Stimulated activated CD4-positive, alpha-beta T cell treated with anti-CD3 and anti-CD28 coated beads, TNF-alpha, amount 100 ng/mL, for 1 hour (primary cell): ENCODE data around the gene IL1RN.
"Not testable (repeated sequence)": the region's sequence is repeated elsewhere in the genome, so short reads cannot be mapped to it uniquely, and the experiment has no call there.

ENCODE experiments used
- DNase-seq, 3 donors: peaks; one replicate each; pipeline ENCODE4 v3.0.0-alpha.2; 2020; ENCODE audit warnings: low read depth in 3 of 3, low spot score in 1 of 3

Gene IL1RN, protein sequence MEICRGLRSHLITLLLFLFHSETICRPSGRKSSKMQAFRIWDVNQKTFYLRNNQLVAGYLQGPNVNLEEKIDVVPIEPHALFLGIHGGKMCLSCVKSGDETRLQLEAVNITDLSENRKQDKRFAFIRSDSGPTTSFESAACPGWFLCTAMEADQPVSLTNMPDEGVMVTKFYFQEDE

DNA sequence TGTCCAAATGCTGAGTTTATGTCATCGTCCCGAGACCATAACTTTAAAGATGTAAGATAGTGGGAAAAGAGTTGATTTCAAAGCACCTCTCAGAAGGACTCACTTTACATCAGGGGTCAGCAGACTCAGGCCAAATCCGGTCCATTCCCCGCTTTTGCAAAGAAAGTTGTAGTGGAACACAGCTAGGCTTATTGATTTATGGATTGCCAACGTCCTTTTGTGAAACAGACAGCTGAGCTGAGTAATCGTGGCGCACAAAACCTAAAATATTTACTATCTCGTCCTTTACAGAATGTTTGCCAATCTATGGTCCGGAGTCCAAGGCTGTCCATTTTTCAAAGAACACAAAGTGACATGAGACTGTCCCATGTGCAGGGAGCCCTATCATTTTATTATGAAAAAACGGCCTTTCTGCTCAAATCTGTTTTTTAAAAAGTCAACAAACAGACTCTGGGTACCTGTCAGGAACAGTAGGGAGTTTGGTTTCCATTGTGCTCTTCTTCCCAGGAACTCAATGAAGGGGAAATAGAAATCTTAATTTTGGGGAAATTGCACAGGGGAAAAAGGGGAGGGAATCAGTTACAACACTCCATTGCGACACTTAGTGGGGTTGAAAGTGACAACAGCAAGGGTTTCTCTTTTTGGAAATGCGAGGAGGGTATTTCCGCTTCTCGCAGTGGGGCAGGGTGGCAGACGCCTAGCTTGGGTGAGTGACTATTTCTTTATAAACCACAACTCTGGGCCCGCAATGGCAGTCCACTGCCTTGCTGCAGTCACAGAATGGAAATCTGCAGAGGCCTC, at the start of gene IL1RN:
TSS of gene IL1RN (plus strand) at position 754 of the 801 bp plus-strand sequence. CDS start at position 781, 27 bp downstream.
- DNase-seq = no peak

GRCh38 chr2:113077921-113078320, 49.5 kb upstream of the IL1RN start:
- no peak for DNase-seq

DNA sequence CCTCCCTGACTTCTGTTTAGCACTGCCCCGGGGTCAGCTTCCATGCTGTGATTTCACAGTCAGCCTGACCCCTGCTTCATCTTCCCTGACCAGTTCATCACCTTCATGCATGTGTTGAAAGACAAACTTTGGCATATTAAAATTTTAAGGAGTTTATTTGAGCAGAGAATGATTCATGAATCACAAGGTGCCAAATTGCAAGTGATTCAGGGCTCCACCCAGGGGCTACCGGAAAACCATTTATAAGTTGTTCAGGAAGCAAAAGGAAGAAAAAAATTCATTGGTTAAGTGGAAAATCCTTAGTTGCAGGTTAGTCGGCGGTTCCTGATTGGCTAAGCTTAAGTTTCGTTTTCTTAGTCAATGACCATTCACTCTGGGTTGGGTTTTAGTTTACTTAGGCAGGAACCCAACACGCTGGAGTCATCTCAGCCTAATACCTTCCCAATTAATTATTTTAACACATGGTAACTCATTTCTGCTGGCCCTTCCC, 49.0 kb upstream of the IL1RN start:
- DNase-seq = no peak

GRCh38 chr2:113079131-113079530, 48.3 kb upstream of the IL1RN start:
- no peak for DNase-seq

DNA sequence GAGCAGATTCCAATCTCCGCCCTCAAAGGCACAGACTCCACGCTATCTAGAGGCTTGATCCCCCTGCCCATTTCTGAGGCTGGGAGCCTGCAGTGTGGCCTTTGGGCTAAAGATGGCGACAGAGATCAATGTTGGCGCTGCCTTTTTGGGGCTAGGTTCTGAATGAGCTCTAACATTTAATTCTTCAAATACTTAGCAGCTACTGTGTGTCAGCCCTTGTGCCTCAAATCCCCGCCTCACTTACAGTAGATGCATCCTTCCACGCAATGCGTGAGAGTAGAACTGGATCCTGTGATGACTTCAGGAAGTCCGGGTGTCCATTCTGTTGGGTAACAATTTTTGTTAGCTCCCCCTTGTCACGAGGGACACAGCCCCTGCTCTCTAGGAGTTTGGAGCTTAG, 47.3 kb upstream of the IL1RN start:
- peak in 1 of 3 donors; percentile 47 for DNase-seq

DNA sequence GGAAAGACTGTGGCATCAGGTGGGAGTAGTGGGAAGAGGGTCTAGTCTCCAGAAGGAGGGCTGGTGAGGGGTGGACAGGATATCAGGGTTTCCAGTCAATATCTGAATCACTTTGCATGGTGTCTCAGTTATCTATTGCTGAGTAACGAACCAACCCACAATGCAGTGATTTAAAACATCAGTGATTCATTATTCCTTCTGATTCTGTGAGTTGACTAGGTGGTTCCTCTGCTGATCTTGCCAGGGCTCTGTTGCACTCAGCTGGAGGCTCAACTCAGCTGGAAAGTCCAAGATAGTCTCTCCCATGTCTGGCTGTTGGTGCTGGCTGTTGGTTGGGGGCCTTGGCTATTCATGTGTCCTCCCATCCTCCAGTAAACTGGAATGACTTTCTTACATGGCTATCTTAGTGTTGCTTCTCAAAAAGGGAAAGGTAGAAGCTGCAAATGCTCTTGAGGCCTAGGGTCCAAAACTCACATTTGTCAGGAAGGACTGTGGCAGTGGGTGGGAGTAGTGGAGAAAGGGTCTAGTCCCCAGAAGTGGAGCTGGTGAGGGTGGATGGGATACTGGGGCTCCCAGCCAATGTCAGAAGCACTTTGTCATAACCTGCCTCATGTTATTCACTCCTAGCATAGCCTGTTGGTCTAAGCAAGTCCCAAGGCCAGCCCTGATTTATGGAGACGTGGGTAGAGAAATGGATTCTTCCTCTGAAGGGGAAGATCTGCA, 45.7 kb upstream of the IL1RN start:
- no peak for DNase-seq

GRCh38 chr2:113083296-113083695, 44.1 kb upstream of the IL1RN start:
- no peak for DNase-seq

DNA sequence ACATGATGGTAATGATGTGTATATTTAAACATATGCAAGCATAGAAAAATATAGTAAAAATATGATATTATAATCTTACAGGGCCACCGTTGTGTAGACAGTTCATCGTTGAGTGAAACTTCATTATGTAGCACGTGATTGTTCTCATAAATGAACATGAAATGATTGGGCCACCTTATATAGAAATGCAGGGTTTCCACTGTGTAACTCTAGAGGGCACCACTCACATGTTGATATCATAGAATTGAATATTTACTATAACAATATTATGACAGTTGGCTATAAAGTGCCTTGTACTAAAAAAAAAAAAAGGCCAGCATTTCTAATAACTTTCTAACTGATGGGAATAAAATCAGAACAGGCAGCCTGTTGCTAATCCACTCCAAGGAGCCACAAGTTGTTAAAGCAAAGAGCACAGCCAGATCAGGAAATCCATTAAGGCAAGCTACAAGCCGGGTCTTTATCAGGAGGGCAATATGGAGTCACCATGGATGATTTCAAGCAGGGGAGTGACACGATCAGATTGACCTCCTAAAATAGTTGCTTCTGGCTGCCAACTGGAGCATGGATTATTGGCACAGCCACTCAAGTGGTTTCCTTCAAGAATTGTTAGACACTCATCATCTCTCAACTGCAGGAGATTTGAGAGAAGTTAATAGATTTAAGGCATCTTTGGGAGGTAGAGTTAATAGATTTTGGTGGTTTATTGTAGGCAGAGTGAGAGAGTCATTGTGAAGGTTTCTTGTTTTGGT, 43.0 kb upstream of the IL1RN start:
- no peak for DNase-seq

DNA sequence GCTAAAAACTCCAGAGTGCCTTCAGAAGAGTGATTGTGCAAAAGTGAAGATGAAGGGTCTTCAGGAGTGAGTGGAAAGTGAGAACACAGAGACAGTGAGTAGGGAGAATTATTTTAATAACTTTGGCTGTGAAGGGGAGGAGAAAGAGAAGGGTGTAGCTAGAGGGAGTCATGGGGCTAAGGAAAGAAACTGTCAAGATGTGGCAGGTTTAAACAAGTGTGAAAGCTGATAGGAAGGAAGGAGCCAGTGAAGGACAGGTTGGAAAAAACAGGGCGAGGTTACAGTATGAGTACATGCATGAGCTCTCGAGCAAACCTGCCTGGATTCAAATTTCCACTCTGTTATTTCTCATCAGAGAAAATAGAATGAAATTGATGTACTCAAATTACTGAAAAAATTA, 41.9 kb upstream of the IL1RN start:
- no peak for DNase-seq

- no peak for DNase-seq
Observed at GRCh38 chr2:113088213-113088992, 39.0 kb upstream of the IL1RN start.

DNA sequence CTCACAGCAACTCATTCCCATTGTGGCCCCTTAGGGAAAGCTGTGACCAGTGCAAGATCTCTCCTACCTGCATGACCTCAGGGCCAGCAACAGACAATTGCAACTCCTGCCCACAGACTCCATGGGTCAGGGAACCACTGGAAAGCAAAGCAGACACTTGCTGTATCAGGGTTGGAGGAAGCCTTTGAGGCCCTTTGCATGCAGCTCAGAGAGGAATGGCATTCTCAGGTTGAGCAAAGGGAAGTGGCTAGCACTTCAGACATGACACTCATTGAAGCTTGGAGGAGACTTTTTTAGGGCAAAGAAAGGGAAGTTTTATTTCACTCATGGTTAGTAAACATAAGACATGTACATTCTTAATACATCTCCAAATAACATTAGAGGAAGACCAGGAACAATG, 37.5 kb upstream of the IL1RN start:
- no peak for DNase-seq

DNA sequence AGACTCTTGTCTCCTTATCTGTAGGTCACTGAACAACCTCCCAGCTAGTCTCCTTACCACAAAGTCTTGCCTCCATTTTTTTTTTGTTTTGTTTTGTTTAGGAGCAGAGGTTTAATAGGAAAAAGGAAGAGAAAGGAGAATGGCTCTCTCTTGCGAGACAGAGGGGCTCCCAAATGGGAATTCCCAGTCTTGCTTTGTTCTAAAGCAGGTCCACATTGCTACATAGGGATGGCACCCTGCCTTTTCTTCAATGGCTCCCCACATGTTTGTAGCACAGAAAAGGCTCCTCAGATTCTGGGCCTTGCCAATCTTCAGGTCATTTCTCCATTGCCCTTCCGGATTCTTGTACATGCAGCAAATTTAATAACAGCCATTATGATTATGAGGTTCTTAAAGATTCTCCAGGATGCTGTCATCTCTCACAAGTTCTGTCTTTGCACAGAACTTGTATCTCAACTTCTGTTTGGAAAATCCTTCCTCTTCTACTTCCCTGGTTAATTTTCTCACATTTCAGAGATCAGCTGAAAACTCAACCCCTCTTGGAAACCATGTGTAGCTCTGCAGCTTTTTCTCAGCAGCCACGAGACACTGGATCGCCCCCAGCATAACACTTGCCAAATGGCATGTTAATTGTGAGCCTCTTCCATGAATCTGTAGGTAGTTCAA, 36.0 kb upstream of the IL1RN start:
- no peak for DNase-seq

GRCh38 chr2:113092864-113093612, 34.4 kb upstream of the IL1RN start:
- no peak for DNase-seq

DNA sequence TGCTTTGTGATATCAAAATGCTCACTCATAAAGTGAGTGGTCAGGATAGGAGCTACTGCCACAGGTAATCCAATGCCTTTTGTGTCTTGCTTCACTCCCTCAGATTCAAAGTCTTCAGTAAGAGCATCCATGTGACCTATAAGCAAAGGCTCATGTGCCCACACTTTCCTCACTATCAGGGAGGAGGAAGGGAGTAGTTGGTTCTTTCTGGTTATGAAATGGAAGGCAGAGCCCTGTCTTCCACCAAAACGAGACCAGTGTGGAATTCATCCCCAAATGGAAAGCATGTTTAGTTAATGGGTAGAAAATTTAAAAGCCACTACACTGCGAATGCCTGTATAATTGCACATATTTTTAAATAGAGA, 33.8 kb upstream of the IL1RN start:
- no peak for DNase-seq

DNA sequence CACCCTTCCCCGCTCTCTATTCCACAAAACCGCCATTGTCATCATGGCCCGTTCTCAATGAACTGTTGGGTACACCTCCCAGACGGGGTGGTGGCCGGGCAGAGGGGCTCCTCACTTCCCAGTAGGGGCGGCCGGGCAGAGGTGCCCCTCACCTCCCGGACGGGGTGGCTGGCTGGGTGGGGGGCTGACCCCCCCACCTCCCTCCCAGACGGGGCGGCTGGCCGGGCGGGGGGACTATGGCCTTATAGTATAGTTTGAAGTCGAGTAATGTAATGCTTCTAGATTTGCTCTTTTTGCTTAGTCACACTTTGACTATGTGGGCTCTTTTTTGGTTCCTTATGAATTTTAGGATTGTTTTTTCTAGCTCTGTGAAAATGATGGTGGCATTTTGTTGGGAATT, 31.1 kb upstream of the IL1RN start:
- DNase-seq = not testable (repeated sequence)

DNA sequence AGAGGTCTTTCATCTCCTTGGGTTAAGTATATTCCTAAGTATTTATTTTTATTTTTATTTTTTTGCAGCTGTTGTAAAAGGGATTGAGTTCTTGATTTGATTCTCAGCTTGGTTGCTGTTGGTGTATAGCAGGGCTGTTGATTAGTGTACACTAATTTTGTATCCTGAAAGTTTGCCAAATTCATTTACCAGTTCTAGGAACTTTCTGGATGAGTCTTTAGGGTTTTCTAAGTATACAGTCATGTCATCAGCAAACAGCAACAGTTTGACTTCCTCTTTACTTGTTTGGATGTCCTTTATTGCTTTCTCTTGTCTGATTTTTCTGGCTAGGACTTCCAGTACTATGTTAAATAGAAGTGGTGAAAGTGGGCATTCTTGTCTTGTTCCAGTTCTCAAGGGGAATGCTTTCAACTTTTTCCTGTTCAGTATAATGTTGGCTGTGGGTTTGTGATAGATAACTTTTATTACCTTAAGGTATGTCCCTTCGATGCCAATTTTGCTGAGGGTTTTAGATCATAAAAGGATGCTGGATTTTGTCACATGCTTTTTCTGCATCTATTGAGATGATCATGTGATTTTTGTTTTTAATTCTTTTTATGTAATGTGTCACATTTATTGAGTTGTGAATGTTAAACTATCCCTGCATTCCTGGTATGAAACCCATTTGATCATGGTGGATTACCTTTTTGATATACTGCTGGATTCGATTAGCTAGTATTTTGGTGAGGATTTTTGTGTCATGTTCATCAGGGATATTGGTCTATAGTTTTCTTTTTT, 30.4 kb upstream of the IL1RN start:
- not testable (repeated sequence) for DNase-seq

GRCh38 chr2:113098041-113098440, 29.4 kb upstream of the IL1RN start:
- no peak for DNase-seq

GRCh38 chr2:113098532-113098931, 28.9 kb upstream of the IL1RN start:
- no peak for DNase-seq

DNA sequence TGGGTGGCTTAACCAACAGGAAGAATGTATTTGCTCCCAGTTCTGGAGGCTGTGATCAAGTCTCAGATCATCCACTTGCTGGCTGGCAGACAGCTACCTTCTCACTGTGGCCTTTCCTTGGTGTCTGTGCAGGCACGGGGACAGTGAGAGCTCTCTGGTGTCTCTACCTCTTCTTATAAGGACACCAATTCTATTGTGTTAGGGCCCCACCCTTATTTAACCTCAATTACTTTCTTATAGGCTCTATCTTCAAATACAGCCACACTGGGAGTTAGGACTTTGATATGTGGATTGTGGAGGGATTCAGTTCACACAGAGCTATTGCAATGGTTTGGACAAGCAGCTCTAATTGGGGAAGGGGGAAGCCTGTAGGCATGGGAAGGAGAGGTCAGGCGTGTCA, 25.3 kb upstream of the IL1RN start:
- no peak for DNase-seq
